GM15510 (cell line): ENCODE data around the gene LIPF.

Experiments
- POLR2A ChIP-seq: IDR thresholded peaks from 3 replicates; pipeline ENCODE4 v1.6.1; 2011; ENCODE audit warnings: borderline replicate concordance; ENCODE audit not compliant: insufficient read length; ENCODE audit errors: extremely low read depth

The LIPF gene

GRCh38 chr10:88661577-88661976, 2.7 kb upstream of the LIPF start:
- no peak for TF ChIP-seq POLR2A

GRCh38 chr10:88668465-88668864, 4.2 kb downstream of the LIPF start:
- no peak for TF ChIP-seq POLR2A

- no peak for TF ChIP-seq POLR2A
Measured at GRCh38 chr10:88670497-88670896, 6.3 kb downstream of the LIPF start.

- TF ChIP-seq POLR2A, result no peak
Measured at GRCh38 chr10:88672041-88672440, 7.8 kb downstream of the LIPF start.

- TF ChIP-seq POLR2A, result no peak
Measured at GRCh38 chr10:88676283-88677060, 12.2 kb downstream of the LIPF start.

- no peak for TF ChIP-seq POLR2A
Measured at GRCh38 chr10:88680958-88681357, 16.7 kb downstream of the LIPF start.

GRCh38 chr10:88682491-88682890, 18.2 kb downstream of the LIPF start:
- TF ChIP-seq POLR2A, result no peak

GRCh38 chr10:88687853-88688467, 23.7 kb downstream of the LIPF start:
- TF ChIP-seq POLR2A, result no peak

- TF ChIP-seq POLR2A, result no peak
Measured at GRCh38 chr10:88689366-88689765, 25.1 kb downstream of the LIPF start.

- TF ChIP-seq POLR2A, result no peak
Measured at GRCh38 chr10:88693392-88694020, 29.3 kb downstream of the LIPF start.

GRCh38 chr10:88702848-88703597, 38.8 kb downstream of the LIPF start:
- TF ChIP-seq POLR2A, result no peak

- TF ChIP-seq POLR2A, result no peak
Measured at GRCh38 chr10:88705958-88706357, 41.7 kb downstream of the LIPF start, which contains the start of gene LIPK. LIPK (plus strand) TSS chr10:88706249; CDS start chr10:88724544, 18,295 bp downstream.

- TF ChIP-seq POLR2A, result no peak
Measured at GRCh38 chr10:88707429-88708155, 43.4 kb downstream of the LIPF start.

GRCh38 chr10:88715517-88715916, 51.3 kb downstream of the LIPF start:
- TF ChIP-seq POLR2A, result no peak
